Measurements from ENCODE around the gene FKBP2.

Gene FKBP2

DNA sequence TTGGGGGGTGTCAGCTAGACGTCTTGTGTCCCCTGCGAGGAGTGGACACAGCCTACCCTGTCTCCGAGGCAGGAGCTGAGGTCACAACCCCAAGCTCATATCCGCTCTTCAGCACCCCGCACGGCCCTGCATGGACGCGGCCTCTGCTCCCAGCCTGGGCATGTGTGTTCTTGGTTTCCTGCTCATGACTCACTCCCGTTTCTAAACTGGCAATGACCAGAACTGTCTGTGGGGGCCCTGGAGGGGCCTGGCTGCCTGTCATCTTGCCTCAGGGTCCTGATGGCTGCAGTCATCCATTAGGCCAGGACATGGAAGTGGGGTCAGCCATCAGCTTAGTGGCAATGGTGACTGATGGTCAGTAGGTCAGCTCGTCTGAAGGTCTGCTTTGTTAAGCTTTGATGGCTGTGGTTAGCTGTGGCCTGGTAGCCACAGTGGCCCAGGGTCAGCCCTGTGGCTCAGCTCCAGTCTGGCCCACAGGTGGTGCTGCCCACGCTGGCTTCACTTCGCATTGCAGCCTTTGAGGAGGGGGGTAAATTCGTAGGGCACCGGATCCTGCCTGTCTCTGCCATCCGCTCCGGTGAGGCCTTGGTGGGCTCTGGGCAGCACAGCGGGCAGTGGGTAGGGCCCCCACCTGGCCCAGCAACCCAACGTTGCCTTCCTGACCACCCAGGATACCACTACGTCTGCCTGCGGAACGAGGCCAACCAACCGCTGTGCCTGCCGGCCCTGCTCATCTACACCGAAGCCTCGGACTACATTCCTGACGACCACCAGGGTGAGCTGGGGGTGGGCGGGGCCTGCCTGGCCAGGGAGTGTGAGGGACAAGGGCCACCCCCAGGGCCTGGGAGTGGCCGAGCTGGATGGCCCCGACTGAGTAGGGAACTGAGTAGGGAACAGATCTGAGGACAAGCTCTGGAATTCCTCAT, 22.4 kb downstream of the FKBP2 start:
- no peak for DNase-seq (ENCODE audit: low read depth in 2 of 2)

DNA sequence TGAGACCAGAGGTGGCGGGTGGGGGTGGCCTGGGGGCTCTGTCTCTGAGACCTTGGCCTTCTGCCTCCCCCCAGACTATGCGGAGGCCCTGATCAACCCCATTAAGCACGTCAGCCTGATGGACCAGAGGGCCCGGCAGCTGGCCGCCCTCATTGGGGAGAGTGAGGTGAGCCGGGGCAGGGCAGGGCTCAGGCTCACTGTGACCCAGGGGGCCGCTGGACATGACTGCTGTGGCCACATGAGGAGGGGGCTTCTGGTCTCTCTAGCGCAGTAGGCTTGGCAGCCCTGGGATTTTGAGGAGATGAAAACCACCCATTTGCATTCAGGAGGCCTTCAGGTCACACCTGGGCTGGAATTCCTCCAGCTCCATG, 23.0 kb downstream of the FKBP2 start:
- DNase-seq (ENCODE audit: low read depth in 2 of 2), result no peak

DNA sequence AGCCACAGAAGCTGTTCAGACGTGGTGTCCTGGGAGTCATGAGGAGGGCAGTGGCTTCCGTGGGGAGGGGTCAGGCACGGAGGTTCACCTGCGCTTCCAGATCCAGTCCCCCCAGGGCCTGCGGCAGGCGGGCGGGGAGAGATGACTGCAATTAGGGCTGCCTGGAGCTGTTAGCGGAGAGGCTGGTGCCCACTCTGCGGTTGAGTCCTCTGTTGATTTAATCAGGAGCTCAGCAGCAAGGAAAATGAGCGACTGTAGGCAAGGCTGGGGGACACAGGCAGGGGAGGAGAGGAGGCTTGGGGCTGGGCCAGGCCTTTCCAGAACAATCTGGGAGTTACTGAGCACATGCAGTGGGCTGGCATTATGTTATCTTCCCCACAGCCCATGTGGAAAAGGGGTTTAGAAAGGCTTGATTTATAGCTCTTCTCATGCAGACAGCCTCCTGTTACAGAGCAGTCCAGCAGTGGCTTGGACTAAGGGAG, 23.5 kb downstream of the FKBP2 start:
- no peak for DNase-seq (ENCODE audit: low read depth in 2 of 2)

DNA sequence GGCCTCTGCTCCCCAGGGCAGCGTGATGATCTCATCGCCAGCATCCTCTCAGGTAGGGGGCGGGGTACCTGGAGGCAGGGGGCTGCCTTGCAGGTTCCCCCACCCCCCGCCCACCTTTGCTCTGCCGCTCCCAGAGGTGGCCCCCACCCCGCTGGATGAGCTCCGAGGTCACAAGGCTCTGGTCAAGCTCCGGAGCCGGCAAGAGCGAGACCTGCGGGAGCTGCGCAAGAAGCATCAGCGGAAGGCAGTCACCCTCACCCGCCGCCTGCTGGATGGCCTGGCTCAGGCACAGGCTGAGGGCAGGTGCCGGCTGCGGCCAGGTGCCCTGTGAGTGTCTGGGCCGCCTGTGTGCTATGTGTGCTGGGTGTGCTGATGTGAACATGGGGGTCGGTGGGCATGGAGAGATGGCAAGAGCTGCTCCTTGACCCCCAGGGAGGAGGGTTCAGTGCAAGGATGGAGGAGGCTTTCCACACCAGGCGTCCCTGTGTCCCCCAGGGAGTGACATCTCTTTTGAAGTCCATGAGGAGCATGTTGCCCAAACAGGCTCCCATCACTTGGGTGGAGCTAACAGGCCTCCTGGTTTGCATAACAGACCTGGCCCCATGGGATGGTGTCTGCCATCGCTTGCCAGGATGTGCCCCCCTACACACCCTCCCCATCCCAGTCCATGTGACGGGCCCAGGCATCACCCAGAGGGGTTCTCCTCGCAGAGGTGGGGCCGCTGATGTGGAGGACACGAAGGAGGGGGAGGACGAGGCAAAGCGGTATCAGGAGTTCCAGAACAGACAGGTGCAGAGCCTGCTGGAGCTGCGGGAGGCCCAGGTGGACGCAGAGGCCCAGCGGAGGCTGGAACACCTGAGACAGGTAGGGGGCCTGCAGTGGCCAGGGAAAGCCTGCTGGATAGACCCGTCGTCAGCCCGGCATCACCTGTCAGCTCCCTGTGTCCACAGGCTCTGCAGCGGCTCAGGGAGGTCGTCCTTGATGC, 24.6 kb downstream of the FKBP2 start:
- DNase-seq (ENCODE audit: low read depth in 2 of 2), result no peak

DNA sequence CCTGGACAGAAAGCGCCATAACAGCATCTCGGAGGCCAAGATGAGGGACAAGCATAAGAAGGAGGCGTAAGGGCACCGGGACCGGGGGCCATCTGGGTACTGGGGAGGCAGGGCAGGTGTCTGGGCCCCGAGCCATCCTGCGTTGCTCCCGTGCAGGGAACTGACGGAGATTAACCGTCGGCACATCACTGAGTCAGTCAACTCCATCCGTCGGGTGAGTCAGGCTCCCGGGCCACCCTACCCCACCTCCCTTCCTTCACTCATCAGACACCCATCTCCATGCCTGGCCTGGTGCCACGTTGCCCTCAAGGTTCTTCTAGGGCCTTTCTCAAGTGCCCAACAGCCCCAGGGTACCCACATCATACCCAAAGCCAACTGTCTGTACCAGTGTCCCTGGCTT, 25.4 kb downstream of the FKBP2 start:
- DNase-seq (ENCODE audit: low read depth in 2 of 2), result no peak

DNA sequence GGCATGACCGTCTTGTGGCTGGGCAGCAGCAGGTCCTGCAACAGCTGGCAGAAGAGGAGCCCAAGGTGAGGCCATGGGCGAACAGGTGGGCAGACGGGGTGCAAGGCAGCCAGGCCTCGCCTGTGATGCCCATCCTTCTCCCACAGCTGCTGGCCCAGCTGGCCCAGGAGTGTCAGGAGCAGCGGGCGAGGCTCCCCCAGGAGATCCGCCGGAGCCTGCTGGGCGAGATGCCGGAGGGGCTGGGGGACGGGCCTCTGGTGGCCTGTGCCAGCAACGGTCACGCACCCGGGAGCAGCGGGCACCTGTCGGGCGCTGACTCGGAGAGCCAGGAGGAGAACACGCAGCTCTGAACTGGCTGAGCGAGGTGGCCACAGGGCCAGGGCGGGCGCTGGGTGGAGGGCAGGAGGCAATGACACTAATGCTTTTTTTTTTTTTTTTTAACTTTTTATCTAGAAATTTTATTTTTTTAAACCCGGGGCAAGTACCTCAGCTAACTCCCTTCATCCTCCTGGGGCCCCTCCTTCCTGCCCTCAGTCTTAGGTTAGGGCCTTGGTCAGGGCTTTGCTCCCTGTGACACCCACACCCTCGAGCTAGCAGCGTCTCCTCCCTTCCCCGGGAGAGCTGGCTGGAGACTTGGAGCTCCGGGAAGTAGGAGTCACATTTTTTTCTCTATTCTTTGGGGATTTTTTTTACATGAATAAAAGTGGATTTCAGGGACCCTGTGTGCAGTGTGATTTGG, 26.5 kb downstream of the FKBP2 start:
- no peak for DNase-seq (ENCODE audit: low read depth in 2 of 2)

DNA sequence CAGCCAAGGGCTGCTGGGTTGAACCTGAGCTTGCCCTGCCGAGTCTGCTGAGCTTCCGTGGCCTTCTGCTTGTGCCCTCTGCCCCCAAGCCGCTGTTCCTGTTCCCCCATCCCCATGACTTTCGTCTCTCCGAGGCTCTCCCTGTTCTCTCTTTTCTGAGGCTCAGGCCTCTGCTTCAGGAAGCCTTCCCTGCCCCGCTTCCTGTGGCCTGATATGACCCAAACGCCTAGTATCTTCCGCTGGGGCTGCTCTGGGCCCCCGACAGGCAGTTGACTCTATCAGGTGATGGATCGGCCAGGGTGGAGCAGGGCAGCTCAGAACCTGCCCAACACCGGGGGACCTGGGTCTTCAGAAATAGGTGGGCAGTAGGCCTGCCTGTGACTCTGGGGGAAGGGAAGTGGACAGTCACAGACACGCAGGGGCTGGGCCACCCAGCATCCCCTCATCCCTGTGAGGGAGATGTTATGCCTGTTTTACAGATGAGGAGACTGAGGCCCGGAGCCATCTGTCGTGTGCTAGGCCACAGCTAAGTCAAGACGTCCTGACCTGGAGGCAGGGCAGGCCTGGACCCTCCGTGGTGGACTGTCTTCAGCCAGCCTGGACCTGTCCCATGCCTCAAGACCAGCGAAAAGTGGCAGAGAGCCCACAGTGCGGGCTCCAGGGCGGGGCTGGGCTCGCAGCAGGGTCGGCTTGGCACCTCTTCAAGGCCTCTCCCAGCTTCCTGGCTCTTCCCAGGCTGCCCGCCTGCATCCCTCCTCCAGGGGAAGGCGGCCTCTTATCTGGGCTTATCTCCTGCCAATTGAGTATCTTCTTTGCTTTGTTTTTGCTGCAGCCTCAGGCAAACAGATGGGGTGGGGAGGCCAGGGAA, 27.4 kb downstream of the FKBP2 start:
- DNase-seq (ENCODE audit: low read depth in 2 of 2), result no peak

DNA sequence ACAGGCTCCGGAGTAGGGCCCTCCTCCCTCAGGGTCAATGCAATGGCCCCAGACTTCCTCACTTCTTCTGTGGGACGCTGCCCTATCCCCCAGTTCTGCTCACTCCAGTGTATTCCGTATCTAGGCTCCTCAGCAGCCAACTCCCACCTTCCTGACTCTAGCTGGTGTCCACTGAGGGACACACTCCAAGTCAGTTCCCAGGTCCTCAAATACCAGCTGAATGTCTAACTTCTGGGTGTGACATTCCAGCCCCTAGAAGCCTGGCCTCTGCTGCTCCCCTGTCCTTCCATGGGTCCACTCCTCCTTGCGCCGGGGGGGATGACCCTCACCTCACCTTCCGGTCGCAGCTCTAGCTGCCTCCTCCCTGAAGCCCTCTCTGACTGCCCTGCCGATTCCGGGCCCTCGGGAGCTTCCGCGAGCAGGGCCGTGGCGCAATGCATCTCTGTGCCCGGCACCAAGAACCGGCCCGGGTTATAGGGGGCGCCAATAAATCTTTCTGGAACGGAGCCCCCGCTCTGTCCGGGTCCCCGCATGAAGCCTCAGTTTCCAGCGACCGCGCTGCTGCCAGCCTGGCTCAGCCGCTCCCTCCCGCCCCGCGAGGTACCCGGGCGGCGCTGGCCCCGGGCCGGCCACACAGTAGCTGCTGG, 28.1 kb downstream of the FKBP2 start:
- DNase-seq (ENCODE audit: low read depth in 2 of 2), result peak; percentile 39 to 55

DNA sequence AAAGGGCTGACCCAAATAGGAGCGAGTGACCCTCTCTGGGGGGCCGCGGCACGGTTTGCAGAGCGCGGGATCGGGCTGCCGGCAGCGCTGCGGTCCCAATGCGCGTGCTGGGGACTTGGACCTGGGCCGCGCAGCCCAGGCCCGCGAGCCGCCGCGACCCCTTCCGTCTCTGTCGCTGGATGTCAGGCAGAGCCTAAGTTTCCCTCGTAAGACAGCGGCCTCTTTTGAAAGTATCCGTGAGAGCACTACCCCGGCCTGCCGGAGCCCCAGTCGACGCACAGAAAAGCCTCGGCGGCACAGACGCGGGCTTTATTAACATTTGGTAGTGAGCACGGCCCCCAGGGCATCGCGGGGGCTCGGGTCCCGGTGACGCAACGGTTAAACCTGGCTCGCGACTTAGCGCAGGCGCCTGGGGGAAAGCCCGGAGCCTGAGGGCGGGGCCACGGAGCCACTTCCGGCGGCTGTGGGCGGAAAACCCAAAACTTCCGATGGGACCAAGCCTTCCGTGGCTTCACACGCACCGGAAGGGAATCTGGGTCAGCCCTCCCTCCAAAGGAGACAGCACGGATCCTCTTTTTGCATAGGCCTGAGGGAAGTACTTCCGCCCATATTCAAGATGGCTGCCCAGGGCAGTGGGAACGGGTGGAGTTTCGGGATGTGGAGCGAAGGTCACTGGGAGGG, 28.8 kb downstream of the FKBP2 start:
- peak; percentile 96 to 97 for DNase-seq (ENCODE audit: low read depth in 2 of 2)

DNA sequence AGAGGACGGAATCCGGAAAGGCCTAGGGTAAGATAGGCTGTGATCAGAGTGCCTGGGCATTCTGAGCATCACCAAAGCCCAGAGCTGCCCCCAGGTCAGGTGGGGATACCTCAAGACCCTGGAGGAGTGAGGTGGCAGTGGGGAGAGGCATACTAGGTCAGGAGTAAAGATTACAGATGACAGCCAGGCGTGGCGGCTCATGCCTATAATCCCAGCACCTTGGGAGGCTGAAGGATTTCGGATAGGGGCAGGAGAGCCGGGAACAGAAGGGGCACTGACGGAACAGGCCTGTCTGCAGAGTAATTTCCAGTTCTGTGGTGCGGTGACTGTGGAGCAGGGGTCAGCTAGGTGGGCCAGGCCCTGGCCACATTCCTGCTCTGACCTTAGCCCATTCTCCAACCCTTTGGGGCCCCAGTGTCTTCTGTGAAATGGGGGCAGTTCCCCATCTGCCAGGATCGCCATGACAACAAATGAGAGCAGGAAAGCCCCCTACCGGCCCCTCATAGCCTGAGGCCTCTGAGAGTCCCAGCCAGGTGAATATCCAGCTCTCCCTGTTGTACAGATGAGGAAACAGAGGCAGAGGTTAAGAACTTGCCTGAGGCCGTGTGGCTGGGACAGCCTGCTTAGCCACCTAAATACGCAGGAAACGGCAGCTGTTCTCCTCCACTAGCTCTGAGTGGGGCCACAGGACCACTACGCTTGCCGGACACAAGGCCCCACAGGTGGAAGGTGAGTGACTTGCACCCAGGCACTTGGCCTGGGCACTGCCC, 34.3 kb downstream of the FKBP2 start:
- no peak for DNase-seq (ENCODE audit: low read depth in 2 of 2)

DNA sequence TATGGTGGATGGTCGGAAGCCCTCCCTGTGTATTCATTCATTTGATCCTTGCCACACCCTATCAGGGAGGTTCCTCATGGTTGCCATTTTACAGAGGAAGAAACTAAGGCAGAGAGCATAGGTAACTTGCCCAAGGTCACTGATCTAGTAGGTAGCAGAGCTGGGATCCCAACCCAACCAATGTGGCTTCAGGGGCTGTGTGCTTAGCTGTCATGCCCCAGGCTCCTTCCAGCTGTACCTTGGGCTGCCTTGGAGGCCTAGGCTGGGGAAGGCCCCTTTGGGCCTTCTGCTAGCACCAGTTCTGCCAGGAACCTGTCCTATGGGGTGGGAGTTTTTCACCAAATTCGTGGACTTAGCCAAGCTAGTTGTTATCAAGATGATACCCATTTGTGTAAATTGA, 34.9 kb downstream of the FKBP2 start:
- DNase-seq (ENCODE audit: low read depth in 2 of 2), result no peak

DNA sequence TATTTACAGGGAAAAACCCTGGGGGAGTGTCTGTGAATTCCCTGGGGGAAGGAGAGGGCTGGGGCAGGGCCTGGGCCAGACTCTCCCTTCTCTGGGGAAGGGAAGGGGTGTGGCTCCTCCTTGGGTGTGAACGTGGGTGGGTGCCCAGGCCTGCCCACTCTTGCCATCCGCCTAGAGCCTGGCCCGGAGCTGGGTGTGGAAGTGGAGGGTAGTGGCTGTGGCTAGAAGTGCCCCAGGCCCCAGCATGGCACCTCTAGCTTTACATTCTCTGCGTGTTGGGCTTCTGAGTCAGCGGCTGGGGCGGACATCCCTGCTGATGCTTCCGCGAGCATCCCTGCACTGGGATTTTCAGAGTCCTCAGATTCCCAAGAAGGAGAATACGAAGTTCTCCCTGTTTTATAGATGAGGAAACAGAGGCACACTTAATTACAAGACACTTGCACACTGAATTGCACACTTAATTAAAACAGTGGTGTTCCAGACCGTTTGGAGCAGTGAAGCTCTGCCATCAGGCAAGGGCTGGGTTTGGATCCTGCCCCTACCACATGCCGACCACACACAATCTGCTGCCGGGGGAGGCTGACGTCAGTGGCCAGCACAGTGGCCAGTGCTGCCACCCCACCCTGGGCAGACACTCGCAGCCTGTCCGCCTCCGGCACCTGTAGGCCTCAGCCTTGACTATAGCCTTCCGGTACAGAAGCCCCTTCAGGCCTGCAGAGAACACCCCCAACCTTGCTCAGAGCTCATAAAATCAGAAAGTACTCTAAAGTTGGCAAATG, 35.9 kb downstream of the FKBP2 start:
- DNase-seq (ENCODE audit: low read depth in 2 of 2), result no peak

DNA sequence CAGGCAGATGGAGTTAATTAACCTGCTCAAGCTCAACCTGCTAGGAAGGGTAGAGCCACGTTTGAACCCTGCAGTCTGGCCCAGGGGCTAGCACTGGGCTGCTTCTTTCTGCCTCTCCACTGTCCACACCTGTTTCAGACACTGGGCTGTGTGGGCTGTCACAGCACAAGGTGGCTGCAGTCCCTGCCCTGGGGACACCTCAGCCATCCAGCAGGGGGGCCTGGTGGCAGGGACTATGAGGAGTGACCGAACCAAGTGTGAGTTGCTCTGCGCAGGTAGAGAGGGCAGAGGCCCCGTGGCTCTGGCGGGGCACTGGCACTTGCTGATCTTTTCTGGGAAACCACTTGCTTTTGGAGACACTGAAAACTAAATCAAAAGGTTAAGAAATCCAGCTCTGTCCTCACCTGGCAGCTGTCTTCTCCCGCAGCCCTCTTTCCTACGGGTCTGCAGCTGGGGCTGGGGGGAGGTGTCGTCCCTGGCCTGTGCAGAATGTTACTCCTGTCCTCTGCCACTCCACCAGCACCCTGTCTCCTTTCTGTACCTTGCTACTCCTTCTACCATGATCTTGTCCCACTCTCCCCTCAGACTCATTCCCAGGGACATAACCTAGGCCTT, 37.8 kb downstream of the FKBP2 start:
- no peak for DNase-seq (ENCODE audit: low read depth in 2 of 2)

DNA sequence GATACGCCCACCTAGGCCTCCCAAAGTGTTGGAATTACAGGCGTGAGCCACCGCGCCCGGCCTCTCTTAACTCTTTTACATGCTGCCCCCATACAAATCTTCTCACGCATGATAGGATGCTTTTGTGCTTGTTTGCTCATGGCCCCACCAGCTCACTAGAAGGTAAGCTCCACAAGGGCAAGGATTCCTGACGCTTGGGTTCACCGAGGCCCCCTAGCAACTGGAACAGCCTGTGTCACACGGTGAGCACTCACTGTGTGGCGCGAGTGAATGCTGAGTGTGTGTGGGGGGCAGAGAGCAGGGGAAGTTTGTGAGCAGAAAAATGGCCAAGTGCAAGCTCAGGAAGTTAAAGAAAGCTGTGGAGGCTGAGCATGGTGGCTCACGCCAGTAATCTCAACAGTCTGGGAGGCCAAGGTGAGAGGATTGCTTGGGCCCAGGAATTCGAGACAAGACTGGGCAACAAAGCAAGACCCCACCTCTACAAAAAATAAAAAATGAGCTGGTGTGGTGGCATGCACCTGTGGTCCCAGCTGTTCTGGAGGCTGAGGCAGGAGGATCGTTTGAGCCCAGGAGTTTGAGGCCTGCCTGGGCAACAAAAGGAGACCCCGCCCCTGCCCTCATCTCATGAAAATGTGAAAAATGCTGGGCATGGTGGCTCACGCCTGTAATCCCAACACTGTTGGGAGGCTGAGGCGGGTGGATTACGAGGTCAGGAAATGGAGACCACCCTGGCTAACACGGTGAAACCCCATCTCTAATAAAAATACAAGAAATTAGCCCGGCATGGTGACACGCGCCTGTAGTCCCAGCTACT, 41.3 kb downstream of the FKBP2 start:
- no peak for DNase-seq (ENCODE audit: low read depth in 2 of 2)

DNA sequence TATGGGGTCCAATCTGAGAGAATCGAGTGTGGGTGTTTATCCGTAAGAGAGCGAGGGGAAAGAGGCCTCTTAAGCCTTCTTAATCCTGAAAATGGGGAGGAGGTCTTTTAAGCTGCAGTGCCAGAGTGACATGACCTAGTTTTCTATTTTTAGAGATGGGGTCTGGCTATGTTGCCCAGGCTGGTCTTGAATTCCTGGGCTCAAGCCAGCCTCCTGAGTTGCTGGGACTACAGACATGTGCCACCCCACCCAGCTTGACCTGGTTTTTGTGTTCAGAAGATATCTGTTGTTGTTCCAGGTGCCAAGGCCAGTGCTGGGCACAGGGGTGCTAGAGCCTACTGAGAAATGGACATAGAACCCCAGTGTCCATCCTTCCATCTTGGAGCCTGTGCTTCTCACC, 42.2 kb downstream of the FKBP2 start:
- no peak for DNase-seq (ENCODE audit: low read depth in 2 of 2)

DNA sequence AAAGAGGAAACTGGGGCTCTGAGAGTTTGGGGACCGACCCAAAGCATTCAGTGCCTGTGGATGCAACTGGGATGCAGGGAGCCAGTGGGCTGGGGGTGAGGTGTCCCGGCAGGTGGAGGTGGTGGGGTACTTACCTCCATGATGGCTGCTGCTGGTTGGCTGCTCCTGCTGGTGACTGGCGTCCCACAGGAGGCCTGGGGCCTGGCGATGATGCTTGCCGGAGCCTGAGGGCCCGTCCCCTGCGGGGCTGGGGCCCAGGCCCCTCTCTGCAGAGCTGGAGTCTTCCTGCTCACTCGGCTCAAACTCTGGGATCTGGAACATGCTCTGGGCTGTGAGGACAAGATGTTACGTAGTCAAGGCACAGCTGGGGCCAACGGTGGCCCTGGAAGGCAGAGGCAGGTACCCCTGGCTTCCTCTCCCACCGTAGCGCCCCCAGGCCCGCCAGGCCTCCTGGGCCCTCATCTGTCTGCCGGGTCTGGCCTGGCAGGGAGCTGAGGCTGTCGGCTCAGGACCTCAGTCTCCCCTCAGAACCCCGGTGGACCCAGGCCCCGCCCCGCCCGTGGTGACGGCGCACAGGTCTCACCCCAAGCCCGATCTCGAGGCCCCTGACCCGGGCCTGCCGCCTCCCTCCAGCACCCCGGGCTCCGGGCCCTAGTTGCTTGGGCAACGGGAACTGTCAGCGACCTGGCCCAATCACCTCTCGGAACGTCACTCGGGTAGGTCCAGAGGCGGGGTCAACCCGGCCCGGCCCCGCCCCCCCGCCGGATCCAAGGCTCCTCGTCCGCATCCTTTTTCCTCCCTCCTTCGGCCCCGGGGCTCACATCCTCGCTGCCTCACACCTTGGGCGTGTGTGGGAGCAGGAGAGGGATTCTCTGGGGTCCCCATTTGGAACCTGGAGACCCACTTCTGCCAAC, 43.4 kb downstream of the FKBP2 start, which contains the start of gene BAD:
TSS of gene BAD (minus strand) at position 618 of the 914 bp plus-strand sequence. CDS start at position 321, 297 bp downstream.
- DNase-seq (ENCODE audit: low read depth in 2 of 2), result peak; percentile 91 to 92
